Right lobe of liver (tissue), 4 donors: ENCODE results near the gene MTAP.

Experiments
- POLR2A ChIP-seq: fragments of 450-650 bp; IDR thresholded peaks from one replicate; pipeline ENCODE4 v1.6.1; 2017; ENCODE audit warnings: antibody characterized with exemption, mild to moderate bottlenecking
- TF ChIP-seq, protein P1 (sequence below), 4 donors: fragments of 200-600 bp in 3 of 4; fragments of 450-650 bp in 1 of 4; IDR thresholded peaks; one replicate each; pipeline versions ENCODE4 v1.5.1 to v1.8.0; 2016 to 2022; ENCODE audit warnings: antibody characterized with exemption in 4 of 4, mild to moderate bottlenecking in 2 of 4
- donor health status: DM: no; HTN: no; CAD: no.
- donor health status: DM: no; HTN: no; CAD: no.
- donor health status: DM: no; HTN: yes; CAD: no.

DNA sequence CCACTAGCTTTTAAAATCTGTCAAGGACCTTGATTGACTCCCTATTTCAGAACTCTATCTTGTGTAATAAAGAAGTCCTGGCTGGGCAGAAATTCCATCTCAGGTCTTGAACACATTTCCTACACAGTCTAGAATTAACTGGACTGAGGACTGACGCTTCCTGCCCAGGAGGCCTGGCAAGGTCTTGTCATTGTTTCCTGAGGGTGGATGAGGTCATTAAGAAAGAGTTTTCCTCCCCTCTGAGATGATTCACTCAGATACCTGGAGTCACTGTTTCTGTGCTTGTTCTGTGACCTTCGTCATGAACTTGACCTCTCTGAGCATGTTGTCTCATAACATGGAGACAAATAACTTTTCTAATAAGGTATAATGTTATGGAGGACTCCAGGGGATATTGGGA, 10.0 kb downstream of the MTAP start:
- TF ChIP-seq, protein P1, sequence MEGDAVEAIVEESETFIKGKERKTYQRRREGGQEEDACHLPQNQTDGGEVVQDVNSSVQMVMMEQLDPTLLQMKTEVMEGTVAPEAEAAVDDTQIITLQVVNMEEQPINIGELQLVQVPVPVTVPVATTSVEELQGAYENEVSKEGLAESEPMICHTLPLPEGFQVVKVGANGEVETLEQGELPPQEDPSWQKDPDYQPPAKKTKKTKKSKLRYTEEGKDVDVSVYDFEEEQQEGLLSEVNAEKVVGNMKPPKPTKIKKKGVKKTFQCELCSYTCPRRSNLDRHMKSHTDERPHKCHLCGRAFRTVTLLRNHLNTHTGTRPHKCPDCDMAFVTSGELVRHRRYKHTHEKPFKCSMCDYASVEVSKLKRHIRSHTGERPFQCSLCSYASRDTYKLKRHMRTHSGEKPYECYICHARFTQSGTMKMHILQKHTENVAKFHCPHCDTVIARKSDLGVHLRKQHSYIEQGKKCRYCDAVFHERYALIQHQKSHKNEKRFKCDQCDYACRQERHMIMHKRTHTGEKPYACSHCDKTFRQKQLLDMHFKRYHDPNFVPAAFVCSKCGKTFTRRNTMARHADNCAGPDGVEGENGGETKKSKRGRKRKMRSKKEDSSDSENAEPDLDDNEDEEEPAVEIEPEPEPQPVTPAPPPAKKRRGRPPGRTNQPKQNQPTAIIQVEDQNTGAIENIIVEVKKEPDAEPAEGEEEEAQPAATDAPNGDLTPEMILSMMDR (IDR thresholded peaks at IDR 0.05) = no peak
- TF ChIP-seq POLR2A = no peak
